Measurements from ENCODE around the gene PLXDC1. TPM values are rescaled to one million over a fixed set of nuclear protein-coding genes. Genes with fewer than 3 reads are reported as not detected.

PLXDC1 gene
- total and polyA plus RNA-seq, 12 donors = 7.3 to 21.3 (median 11.2) TPM

- DNase-seq (no peak), ATAC-seq (no peak)
- intact Hi-C loops (cut with DNase I) = loop anchor here in 1 of 10 donors (10.0 kb wide), 1 partner anchor 50 kb away; no protein-coding TSS in a partner anchor
- Histone ChIP-seq H3K9me3 (no peaks in the 10 kb centered on the region), H3K4me1 (peaks cover 0 to 50% (median 20%) of the 10 kb centered on the region in 9 donors), H3K36me3 (no peaks in the 10 kb centered on the region), H3K27me3 (peaks cover 0 to 11% (median under 1%) of the 10 kb centered on the region in 7 donors), H3K27ac (peak overlapping the region in 8 of 10 donors; percentile 50 to 90 (median 85)), H3K4me3 (no peak overlapping the region)
- TF ChIP-seq CTCF (IDR thresholded peaks at IDR 0.05) = no peak
- 67 to 83% methylated on average over 3 of the region's 3 CpGs for WGBS, 2 donors
Observed at GRCh38 chr17:39145143-39145542, 6.3 kb downstream of the PLXDC1 start.

- H3K4me3 ChIP-seq = no peak overlapping the region
- H3K4me1 ChIP-seq = peaks cover 0 to 50% (median 20%) of the 10 kb centered on the region in 9 donors
- TF ChIP-seq CTCF (IDR thresholded peaks at IDR 0.05) = no peak
- 38 to 50% methylated on average over 9 of the region's 9 CpGs for WGBS, 2 donors
- no peaks in the 10 kb centered on the region for H3K36me3 ChIP-seq
- intact Hi-C loops (cut with DNase I) = loop anchor here in 2 of 10 donors (5.0 to 10.0 kb wide), 2 partner anchors 42 to 50 kb away; no protein-coding TSS in a partner anchor
- H3K9me3 ChIP-seq = no peaks in the 10 kb centered on the region
- H3K27me3 ChIP-seq = peaks cover 0 to 4% (median 0%) of the 10 kb centered on the region in 7 donors
- peak overlapping the region; percentile 44 to 90 (median 82) for H3K27ac ChIP-seq
- peak; percentile 81 to 92 for DNase-seq
- peak; percentile 81 to 92 (median 88) for ATAC-seq
Observed at GRCh38 chr17:39144416-39144840, 7.0 kb downstream of the PLXDC1 start.

GRCh38 chr17:39143552-39144093, 7.8 kb downstream of the PLXDC1 start:
- no peak for TF ChIP-seq CTCF (IDR thresholded peaks at IDR 0.05)
- DNase-seq (peak; percentile 70 to 74), ATAC-seq (peak; percentile 65 to 79 (median 70))
- 68 to 81% methylated on average over 7 of the region's 7 CpGs for WGBS, 2 donors
- intact Hi-C loops (cut with DNase I) = loop anchor here in 2 of 10 donors (5.0 to 10.0 kb wide), 2 partner anchors 41 to 49 kb away; no protein-coding TSS in a partner anchor
- Histone ChIP-seq H3K4me3 (no peak overlapping the region), H3K36me3 (no peaks in the 10 kb centered on the region), H3K27ac (peak overlapping the region; percentile 44 to 90 (median 82)), H3K27me3 (no peaks in the 10 kb centered on the region), H3K4me1 (peaks cover 0 to 57% (median 21%) of the 10 kb centered on the region in 9 donors), H3K9me3 (no peaks in the 10 kb centered on the region)

GRCh38 chr17:39141915-39142664, 9.3 kb downstream of the PLXDC1 start:
- 83 to 85% methylated on average over 11 of the region's 11 CpGs for WGBS, 2 donors
- Histone ChIP-seq H3K4me3 (no peak overlapping the region), H3K9me3 (no peaks in the 10 kb centered on the region), H3K36me3 (peaks cover 0 to 5% (median 0%) of the 10 kb centered on the region in 9 donors), H3K27me3 (no peaks in the 10 kb centered on the region), H3K4me1 (peaks cover 0 to 55% (median 21%) of the 10 kb centered on the region in 9 donors), H3K27ac (peak overlapping the region in 3 of 10 donors; percentile 84 to 90 (median 86))
- intact Hi-C loops (cut with DNase I) = loop anchor here in 2 of 10 donors (5.0 to 10.0 kb wide), 2 partner anchors 40 to 47 kb away; no protein-coding TSS in a partner anchor
- ATAC-seq = no peak
- TF ChIP-seq CTCF (IDR thresholded peaks at IDR 0.05) = no peak
- DNase-seq = no peak
